SW 1271 (cell line): ENCODE data around the gene AFF3.

Experiments
- DNase-seq, 2 experiments: peaks; one replicate each; lab custom pipeline; 2025; lab: John Stamatoyannopoulos, UW

AFF3 gene

GRCh38 chr2:99697811-99698568, 444.4 kb downstream of the AFF3 start:
- no peak for DNase-seq

DNA sequence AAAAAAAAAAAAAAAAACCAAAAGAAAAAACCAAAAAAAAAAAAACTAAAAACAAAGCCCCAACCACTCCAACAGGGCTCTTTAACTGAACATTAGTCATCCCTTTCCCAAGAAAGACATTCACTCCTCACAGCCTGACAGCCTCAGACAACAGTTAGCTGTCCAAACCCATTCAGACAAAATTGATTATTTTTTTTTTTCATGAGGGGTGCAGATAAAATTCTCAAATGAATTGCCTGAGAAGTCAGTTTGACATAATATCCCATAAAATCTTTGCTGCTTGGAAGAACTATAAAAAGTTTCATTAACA, 446.5 kb downstream of the AFF3 start:
- DNase-seq = no peak

- DNase-seq = no peak
Measured at GRCh38 chr2:99695130-99695943, 447.1 kb downstream of the AFF3 start.

- DNase-seq = no peak
Measured at GRCh38 chr2:99694331-99694730, 448.1 kb downstream of the AFF3 start.

DNA sequence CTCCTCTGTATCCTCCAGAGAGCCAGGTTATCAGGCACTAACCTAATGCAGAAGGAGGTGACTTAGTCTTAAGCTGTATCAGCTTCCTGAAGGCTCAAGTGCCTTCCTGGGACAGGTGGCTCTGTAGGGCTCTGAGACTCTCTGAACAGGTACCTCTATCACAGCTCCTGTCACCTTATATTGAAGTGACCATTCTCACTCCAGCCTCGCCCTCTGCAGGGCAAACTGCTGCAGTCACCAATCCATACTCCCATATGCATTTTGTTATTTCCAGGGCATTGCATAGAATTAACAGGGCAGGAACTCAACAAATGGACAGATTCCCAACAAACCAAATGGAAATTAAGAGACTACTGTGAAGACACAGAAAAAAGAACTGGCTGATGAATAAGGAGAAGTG, 449.6 kb downstream of the AFF3 start:
- DNase-seq = no peak

GRCh38 chr2:99691926-99692325, 450.5 kb downstream of the AFF3 start:
- DNase-seq = no peak

DNA sequence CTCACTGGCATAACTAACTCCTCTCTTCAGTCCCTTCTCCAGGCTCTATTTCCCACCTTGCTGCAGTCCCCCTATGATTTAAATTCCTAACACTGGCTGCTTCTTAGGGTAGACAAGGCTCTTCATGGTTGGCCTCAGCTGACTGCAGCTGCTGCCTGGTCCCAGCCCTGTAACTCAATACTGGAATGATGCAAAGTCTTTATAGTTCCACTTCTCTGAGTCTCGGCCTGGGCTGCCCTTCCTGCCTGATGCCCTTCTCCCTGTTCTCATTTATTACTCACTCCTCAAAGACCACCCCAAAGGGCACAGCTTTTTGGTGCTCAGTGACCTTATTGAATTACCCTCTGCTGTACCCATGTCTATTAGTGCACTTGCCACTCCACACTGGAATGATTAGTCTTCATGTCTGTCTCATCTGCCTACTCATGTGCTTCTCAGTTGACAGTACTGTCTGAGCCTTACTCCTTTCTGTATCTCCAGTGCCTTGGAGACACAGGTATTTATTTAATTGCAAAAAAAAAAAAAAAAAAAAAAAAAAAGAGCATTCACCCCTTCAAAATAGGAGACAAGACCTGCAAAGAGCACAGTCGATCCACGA, 453.1 kb downstream of the AFF3 start:
- DNase-seq = no peak

DNA sequence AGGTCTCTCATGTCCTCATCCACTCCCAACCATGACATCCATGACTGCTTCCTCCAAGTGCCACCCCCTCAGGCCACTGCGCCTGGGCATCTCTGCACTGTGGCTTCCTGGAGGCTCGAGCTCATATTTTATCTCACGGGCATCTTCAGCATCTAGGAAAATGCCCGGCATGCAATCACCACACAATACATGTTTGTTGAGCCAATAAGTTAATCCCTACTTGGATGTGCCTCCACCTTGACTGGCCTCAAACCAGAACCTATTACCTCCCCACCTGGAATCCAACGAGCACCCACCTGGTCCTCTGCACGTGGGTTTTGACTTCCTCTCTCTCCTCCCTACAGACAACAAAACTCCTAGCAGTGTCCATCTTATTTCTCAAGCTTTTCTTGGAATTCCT, 453.7 kb downstream of the AFF3 start:
- no peak for DNase-seq

GRCh38 chr2:99682275-99683060, 459.9 kb downstream of the AFF3 start:
- no peak for DNase-seq

DNA sequence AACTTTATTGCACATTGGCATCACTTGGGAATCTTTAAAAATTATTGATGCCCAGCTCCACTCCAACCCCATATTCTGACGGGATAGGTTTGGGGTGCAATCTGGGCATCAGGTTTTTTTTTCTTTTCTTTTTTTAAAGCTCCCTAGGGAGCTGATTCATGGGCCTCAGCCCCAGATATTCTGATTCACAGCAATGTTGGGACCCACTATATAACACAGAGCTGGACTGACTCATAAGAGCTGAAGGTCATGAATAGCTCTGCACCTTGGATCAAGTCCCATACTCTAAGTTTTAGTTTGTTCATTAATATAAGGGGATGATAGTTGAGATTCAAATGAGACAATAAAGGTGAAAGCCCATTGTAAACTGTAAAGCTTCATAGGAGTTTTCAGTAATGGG, 461.4 kb downstream of the AFF3 start:
- no peak for DNase-seq

- no peak for DNase-seq
Measured at GRCh38 chr2:99679518-99679917, 462.9 kb downstream of the AFF3 start.

GRCh38 chr2:99678625-99679024, 463.8 kb downstream of the AFF3 start:
- no peak for DNase-seq

DNA sequence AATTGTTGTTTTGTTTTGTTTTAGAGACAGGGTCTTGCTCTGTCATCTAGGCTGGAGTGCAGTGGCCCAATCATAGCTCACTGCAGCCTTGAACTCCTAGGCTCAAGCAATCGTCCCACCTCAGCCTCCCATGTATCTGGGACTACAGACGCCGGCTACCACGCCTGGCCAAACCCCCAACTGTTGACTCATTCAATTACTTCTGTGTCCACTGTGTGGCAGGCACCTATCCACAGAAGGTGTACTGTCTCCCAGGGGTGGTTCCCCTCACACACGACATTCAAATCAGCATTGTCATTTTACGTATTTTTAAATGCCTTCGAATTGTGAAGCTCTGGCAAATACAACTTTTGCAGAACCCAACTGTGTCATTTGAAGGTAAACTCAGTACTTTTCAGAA, 464.6 kb downstream of the AFF3 start:
- DNase-seq = no peak

DNA sequence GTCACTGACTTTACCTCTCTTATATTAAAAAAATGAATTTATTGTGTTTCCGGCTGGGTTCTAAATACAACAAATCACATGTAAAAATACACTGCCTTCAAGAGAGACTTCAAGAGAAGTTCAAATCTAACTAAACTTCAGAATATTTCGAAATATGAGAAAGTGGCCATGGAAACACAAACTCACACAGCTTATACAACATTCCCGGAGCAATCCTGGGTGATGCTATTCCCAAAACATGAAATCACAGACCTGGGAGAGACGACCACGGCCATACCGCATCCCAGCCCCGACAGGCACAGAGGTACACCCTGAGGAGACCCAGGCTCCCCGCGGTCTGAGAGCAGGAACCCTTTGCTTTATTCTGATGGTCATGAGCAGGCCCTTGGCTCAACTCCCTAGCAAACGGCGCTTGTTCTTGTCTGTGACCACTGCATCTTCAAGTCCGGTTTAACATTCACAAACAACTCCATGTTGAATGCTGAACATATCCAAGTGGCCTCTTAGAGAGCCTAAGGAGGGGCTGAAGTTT, 467.2 kb downstream of the AFF3 start:
- no peak for DNase-seq

- DNase-seq = no peak
Measured at GRCh38 chr2:99674090-99674489, 468.3 kb downstream of the AFF3 start.

GRCh38 chr2:99672766-99673350, 469.5 kb downstream of the AFF3 start:
- no peak for DNase-seq

DNA sequence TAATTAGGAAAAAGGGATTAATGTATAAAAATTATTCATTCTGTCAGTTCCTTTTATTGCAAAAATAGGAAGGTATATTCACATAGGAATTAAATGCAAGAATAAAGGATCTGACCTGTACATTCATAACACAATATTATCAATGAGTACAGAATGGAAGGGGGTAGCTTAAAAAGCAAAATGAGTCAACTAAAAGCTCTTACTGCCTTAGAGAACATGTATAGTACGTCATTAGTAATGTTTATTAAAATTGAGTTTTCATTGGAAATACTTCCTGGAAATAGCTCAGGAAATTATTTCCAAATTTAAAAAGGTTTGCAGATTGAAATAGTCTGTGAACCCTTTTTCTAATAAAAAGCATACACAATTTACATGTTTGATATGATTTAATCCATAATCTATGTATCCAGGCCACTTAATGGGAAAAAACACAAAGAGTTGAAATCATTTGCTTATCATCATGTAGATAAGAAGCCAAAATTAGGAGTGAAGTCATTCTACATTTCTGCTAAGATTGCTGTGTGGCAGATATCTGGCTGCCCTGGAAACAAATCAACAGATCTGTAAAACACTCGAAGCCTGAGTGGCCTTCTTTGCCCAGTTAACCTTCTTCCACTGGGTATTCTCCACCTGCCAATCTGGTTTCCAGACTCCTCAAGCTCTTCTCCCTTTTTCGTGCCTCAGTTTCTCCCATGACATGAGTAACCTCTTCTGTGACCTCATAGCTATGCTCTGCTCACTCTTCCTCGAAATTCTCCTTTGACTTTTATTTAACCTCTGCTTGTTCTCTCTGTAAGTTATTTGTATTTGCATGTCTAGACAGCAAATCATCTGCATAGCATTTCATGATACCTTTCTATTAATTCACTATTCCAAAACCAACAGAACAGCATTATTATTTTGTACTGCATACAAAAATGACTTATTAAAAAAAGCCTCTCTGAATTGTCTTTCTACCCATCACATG, 471.3 kb downstream of the AFF3 start:
- no peak for DNase-seq

DNA sequence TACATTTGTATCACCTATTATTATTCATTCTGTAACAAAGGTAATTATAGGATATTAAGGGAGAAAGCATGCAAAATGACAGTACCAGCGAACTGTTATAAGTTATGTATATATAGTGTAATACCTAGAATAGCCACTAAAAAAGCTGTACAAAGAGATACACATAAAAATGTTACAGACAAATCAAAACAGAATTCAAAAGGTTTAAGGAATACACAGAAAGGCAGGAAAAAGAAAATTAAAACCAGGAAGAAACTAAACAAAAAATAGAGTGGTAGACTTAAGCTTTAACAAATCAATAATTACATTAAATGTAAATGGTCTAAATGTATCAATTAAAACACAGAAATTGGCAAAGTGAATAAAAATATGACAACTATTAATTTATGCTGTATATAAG, 476.1 kb downstream of the AFF3 start:
- DNase-seq = no peak

DNA sequence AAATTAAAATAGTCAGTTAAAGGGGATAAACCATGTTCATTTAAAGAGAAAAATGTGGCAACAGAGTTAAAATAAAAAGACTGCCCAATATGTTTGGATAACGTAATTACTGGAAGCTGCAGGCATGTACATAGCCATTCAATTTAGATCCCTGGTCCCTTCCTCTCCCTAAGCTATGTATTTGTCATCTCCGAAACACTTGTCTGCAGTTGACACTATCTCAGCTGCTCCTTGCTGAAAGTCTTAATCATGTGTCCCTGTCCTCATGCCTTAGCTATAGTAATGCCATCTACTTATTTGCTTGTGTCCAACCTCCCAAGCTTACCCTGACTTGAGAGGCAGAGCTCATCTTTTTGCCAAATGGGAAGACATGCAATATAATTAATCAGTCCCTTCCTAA, 478.7 kb downstream of the AFF3 start:
- DNase-seq = no peak

- no peak for DNase-seq
Measured at GRCh38 chr2:99662761-99663341, 479.5 kb downstream of the AFF3 start.
